ENCODE data around the gene SARM1. TPM values are rescaled to one million over a fixed set of nuclear protein-coding genes. Genes with fewer than 3 reads are reported as not detected.
"Not testable (repeated sequence)": the region's sequence is repeated elsewhere in the genome, so short reads cannot be mapped to it uniquely, and the experiment has no call there.

Gene SARM1
- total RNA-seq, 1 donor from 2014 or later = 12.7 TPM

GRCh38 chr17:28338769-28339212, 32.7 kb upstream of the SARM1 start:
- DNase-seq (ENCODE audit: low spot score); intact Hi-C loops (cut with DNase I); ATAC-seq: not testable (repeated sequence)

GRCh38 chr17:28339431-28339830, 32.1 kb upstream of the SARM1 start:
- ATAC-seq (no peak), DNase-seq (ENCODE audit: low spot score) (no peak)
- intact Hi-C loops (cut with DNase I) = no loop called here

- ATAC-seq (no peak), DNase-seq (ENCODE audit: low spot score) (no peak)
- intact Hi-C loops (cut with DNase I) = no loop called here
These were observed 31.1 kb upstream of the SARM1 start for GRCh38 chr17:28340374-28340773.

- intact Hi-C loops (cut with DNase I) = no loop called here
- no peak for DNase-seq (ENCODE audit: low spot score)
- ATAC-seq = no peak
These were observed 30.0 kb upstream of the SARM1 start for GRCh38 chr17:28341516-28341915.

- no peak for ATAC-seq
- DNase-seq (ENCODE audit: low spot score) = no peak
- intact Hi-C loops (cut with DNase I) = no loop called here
These were observed 29.2 kb upstream of the SARM1 start for GRCh38 chr17:28342313-28342712.

- intact Hi-C loops (cut with DNase I) = no loop called here
- DNase-seq (ENCODE audit: low spot score) (no peak), ATAC-seq (no peak)
These were observed 28.0 kb upstream of the SARM1 start for GRCh38 chr17:28343491-28343932.

GRCh38 chr17:28344011-28344410, 27.5 kb upstream of the SARM1 start:
- ATAC-seq = no peak
- DNase-seq (ENCODE audit: low spot score) = no peak
- intact Hi-C loops (cut with DNase I) = no loop called here

- intact Hi-C loops (cut with DNase I) = no loop called here
- DNase-seq (ENCODE audit: low spot score) (no peak), ATAC-seq (peak; percentile 9)
These were observed 27.0 kb upstream of the SARM1 start for GRCh38 chr17:28344435-28344901.

GRCh38 chr17:28345419-28346198, 25.9 kb upstream of the SARM1 start:
- intact Hi-C loops (cut with DNase I) = no loop called here
- no peak for DNase-seq (ENCODE audit: low spot score)
- ATAC-seq = no peak

GRCh38 chr17:28346199-28346580, 25.3 kb upstream of the SARM1 start:
- no peak for DNase-seq (ENCODE audit: low spot score)
- intact Hi-C loops (cut with DNase I) = no loop called here
- no peak for ATAC-seq

GRCh38 chr17:28346746-28347246, 24.7 kb upstream of the SARM1 start:
- DNase-seq (ENCODE audit: low spot score) (no peak), ATAC-seq (no peak)
- intact Hi-C loops (cut with DNase I) = no loop called here

- ATAC-seq (no peak), DNase-seq (ENCODE audit: low spot score) (no peak)
- intact Hi-C loops (cut with DNase I) = no loop called here
These were observed 24.1 kb upstream of the SARM1 start for GRCh38 chr17:28347261-28347891.

GRCh38 chr17:28348979-28349378, 22.5 kb upstream of the SARM1 start:
- intact Hi-C loops (cut with DNase I) = no loop called here
- ATAC-seq = no peak
- DNase-seq (ENCODE audit: low spot score) = no peak

- intact Hi-C loops (cut with DNase I) = no loop called here
- no peak for ATAC-seq
- DNase-seq (ENCODE audit: low spot score) = no peak
These were observed 21.2 kb upstream of the SARM1 start for GRCh38 chr17:28350271-28350670.

GRCh38 chr17:28357061-28357900, 14.2 kb upstream of the SARM1 start, which contains the start of gene POLDIP2:
TSS of gene POLDIP2 (minus strand) at chr17:28357527. CDS start at chr17:28357448, 79 bp downstream.
- intact Hi-C loops (cut with DNase I) = no loop called here
- ATAC-seq = peak; percentile 100
- peak; percentile 98 for DNase-seq (ENCODE audit: low spot score)

- intact Hi-C loops (cut with DNase I) = no loop called here
- ATAC-seq (no peak), DNase-seq (ENCODE audit: low spot score) (no peak)
These were observed 13.6 kb upstream of the SARM1 start for GRCh38 chr17:28357901-28358197.

GRCh38 chr17:28363186-28363585, 8.3 kb upstream of the SARM1 start:
- DNase-seq (ENCODE audit: low spot score) = no peak
- intact Hi-C loops (cut with DNase I) = no loop called here
- no peak for ATAC-seq

- DNase-seq (ENCODE audit: low spot score) (no peak), ATAC-seq (no peak)
- intact Hi-C loops (cut with DNase I) = no loop called here
These were observed 7.5 kb upstream of the SARM1 start for GRCh38 chr17:28363776-28364650.
